IgD-negative memory B cell (primary cell): Measurements from ENCODE around the gene TNFAIP8L3. TPM values are rescaled to one million over a fixed set of nuclear protein-coding genes. Genes with fewer than 3 reads are reported as not detected.
"Not testable (repeated sequence)": the region's sequence is repeated elsewhere in the genome, so short reads cannot be mapped to it uniquely, and the experiment has no call there.

Source experiments
- H3K27ac Mint-ChIP-seq, 3 donors: one replicate each; pipeline ENCODE4 v1.8.0; 2020 to 2022; ENCODE audit warnings: mild to moderate bottlenecking in 3 of 3, mixed read lengths in 3 of 3, moderate library complexity in 1 of 3
- H3K27me3 Mint-ChIP-seq: one replicate; pipeline ENCODE4 v1.8.0; 2021; ENCODE audit warnings: mixed read lengths
- H3K36me3 Mint-ChIP-seq: one replicate; pipeline ENCODE4 v1.8.0; 2020; ENCODE audit warnings: mild to moderate bottlenecking, mixed read lengths
- H3K4me1 Mint-ChIP-seq, 3 donors: one replicate each; pipeline ENCODE4 v1.8.0; 2020 to 2022; ENCODE audit warnings: mixed read lengths in 3 of 3, mild to moderate bottlenecking in 1 of 3
- H3K4me3 Mint-ChIP-seq, 4 donors: one replicate each; pipeline ENCODE4 v1.8.0; 2020 to 2022; ENCODE audit warnings: mild to moderate bottlenecking in 4 of 4, mixed read lengths in 4 of 4, moderate library complexity in 3 of 4
- H3K9me3 Mint-ChIP-seq, 3 donors: one replicate each; pipeline ENCODE4 v1.8.0; 2020 to 2021; ENCODE audit warnings: mixed read lengths in 3 of 3, mild to moderate bottlenecking in 1 of 3
- polyA plus RNA-seq: library from polyadenylated mRNA; unstranded; fragments of 300-500 nt; fragmentation: Illumina TruSeq; gene quantifications from one replicate; pipeline ENCODE4 v1.2.3, GENCODE V29; 2021

TNFAIP8L3 gene
- polyA plus RNA-seq, 1 donor from 2014 or later: not detected

DNA sequence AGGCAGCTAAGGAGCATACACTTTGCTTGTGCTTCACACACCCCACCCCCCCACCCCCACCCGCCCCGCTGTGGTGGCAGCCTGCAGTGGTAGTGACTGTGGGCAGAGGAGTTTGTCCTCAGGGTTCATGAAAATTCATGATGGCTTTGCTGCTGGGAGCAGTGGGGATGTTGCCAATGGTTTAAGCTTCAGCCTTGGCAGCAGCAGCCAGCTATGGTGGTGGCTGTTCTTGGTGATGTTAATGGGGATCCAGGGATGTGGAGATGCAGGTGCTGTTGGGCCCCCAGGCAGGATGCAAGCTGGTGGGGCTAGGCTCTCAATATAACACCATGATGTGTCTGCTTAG, 55.8 kb downstream of the TNFAIP8L3 start:
- Mint-ChIP-seq H3K27ac (no peak overlapping the region), H3K9me3 (peaks cover 0 to 2% (median 0%) of the 10 kb centered on the region in 3 donors), H3K4me1 (no peaks in the 10 kb centered on the region), H3K36me3 (peaks cover 3% of the 10 kb centered on the region), H3K4me3 (no peak overlapping the region), H3K27me3 (peaks cover 1% of the 10 kb centered on the region)

DNA sequence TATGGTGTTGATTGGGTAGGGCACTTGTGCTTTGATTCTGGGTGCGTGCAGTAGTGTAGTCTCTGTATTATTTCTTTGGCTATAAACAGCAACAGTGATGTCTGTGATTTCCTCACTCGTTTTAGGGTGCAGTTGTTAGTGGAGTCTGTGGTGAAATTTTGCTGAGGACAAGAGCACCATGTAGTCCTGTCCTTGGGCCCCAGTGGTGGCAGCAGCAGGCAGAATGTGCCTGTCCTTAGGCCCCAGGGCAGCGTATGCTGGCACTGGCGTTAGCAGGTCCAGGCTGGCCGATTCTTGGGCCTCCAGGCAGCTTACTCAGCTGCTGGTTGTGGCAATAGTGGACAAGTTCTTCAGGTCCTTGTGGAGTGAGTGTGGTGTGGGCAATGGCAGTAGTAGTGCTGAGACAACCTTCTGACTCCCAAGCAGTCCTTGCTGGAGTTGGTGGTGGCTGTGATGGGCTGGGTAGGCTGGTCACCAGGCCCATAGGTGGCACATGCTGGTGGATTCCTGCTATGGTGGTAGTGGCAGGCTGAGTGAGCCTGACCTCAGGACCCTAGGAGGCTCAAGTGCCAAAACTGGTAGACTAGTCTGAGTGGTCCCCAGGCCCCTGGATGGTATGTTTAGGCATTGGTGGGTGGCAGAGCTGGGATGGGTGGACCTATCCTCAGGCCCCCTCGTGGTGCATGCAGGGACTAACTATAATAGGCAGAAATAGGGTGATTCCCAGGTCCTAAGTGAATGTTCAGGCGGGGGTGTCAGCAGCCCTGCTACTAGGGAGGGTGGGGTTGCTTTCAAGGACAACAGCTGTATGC, 56.3 kb downstream of the TNFAIP8L3 start:
- Mint-ChIP-seq H3K4me1 (no peaks in the 10 kb centered on the region), H3K9me3 (peaks cover 0 to 2% (median 0%) of the 10 kb centered on the region in 3 donors), H3K36me3 (peaks cover 3% of the 10 kb centered on the region), H3K4me3 (no peak overlapping the region), H3K27ac (no peak overlapping the region), H3K27me3 (peaks cover 1% of the 10 kb centered on the region)

DNA sequence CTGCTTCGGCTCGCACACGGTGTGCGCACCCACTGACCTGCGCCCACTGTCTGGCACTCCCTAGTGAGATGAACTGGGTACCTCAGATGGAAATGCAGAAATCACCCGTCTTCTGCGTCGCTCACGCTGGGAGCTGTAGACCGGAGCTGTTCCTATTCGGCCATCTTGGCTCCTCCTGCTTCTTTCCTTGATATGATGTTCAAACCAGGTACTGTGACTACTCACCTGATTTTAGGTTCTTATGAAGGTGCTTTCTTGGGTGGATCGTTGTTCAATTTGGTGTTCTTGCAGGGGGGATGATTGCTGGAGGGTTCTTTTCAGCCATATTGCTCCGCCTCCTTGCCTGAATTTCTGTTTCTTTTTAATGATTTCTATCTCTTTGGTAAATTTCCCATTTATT, 57.2 kb downstream of the TNFAIP8L3 start:
- H3K36me3 Mint-ChIP-seq, H3K27me3 Mint-ChIP-seq, H3K4me1 Mint-ChIP-seq, H3K9me3 Mint-ChIP-seq, H3K4me3 Mint-ChIP-seq, H3K27ac Mint-ChIP-seq: not testable (repeated sequence)

DNA sequence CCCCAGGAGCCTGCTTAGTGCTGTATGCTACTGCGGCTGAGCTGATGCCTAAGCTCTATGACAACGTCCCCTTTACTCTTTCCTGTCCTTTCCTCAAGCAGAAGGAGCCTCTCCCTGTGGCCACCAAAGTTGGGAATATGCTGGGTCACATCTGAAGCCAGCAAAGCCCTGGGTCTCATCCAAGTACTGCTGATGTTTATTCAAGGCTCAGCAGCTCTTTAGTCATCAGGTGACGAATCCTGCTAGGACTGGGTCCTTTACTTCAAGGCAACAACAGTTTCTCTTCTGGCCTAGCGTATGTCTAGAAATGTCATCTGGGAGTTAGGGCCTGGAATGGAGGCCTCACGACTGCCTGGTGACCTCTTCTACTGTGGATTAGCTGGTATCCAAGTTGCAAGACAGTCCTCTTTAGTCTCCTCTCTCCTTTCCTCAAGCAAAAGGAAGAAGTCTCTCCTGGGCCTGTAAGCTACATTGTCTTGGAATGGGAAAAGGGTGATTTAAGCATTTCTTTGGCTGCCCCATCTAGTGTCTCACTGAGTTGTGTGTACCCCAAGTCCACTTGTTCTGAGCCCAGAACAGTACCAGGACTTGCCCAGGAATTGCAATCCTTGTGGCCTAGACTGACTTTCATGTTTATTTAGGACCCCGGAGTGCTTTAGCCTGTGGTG, 63.9 kb downstream of the TNFAIP8L3 start:
- H3K27ac Mint-ChIP-seq: no peak overlapping the region
- peaks cover 7% of the 10 kb centered on the region for H3K36me3 Mint-ChIP-seq
- no peaks in the 10 kb centered on the region for H3K4me1 Mint-ChIP-seq
- no peak overlapping the region for H3K4me3 Mint-ChIP-seq
- H3K9me3 Mint-ChIP-seq: no peaks in the 10 kb centered on the region
- no peaks in the 10 kb centered on the region for H3K27me3 Mint-ChIP-seq

DNA sequence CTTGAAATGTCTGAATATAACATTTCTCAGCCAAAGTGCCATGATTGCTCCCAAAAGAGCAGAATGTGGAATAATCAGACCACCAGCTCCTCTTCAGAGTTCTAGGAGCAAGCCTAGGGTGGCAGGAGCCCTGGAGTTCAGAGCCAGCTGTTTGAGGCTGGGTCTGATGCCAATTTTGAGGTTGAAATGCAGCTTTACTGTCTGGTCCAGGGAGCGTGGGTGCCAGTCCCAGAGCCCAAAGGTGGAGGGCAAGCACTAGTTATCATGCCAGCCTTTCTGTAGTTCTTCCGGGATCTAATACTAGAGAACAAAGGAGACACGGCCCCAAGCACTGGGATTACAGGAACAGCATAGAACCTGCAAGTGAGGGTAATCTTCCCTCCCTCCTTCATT, 69.3 kb downstream of the TNFAIP8L3 start:
- peaks cover 15% of the 10 kb centered on the region for H3K36me3 Mint-ChIP-seq
- H3K9me3 Mint-ChIP-seq: no peaks in the 10 kb centered on the region
- H3K27ac Mint-ChIP-seq: no peak overlapping the region
- no peaks in the 10 kb centered on the region for H3K27me3 Mint-ChIP-seq
- H3K4me1 Mint-ChIP-seq: no peaks in the 10 kb centered on the region
- H3K4me3 Mint-ChIP-seq: no peak overlapping the region

DNA sequence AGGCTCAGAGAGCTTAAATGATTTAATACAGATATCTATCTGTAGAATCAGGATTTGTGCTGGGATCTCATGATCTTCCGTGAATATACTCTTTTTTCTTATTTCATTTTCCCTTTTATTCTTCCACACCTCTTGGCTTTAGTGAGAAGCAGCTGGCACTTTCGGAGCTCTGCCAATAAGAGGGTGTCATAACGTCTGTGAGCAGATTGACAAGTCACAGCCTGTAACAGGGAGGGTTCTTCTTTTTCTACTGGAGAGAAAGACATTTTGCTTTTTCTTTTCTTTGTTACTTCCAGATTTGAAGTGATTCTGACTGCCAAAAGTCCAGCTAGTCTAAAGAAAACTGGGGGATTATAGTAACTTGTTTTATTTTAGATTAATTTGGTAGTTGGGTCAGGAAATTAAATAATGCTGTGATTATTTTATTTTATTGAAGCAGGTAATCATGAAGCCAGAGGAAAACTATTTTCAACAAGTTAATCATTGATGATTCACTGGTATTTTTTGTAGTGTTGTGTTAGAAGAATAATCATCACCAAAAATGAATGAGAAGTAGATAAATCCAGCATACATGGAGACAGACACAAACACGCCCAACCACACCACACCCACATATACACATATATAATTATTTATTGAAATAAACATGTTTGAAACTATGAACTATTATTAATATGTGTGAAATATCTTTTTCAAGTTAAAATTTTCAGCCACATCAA, 69.8 kb downstream of the TNFAIP8L3 start:
- H3K9me3 Mint-ChIP-seq: peaks cover 0 to under 1% (median under 1%) of the 10 kb centered on the region in 3 donors
- H3K27me3 Mint-ChIP-seq: no peaks in the 10 kb centered on the region
- no peak overlapping the region for H3K27ac Mint-ChIP-seq
- no peak overlapping the region for H3K4me3 Mint-ChIP-seq
- no peaks in the 10 kb centered on the region for H3K4me1 Mint-ChIP-seq
- peaks cover 10% of the 10 kb centered on the region for H3K36me3 Mint-ChIP-seq

DNA sequence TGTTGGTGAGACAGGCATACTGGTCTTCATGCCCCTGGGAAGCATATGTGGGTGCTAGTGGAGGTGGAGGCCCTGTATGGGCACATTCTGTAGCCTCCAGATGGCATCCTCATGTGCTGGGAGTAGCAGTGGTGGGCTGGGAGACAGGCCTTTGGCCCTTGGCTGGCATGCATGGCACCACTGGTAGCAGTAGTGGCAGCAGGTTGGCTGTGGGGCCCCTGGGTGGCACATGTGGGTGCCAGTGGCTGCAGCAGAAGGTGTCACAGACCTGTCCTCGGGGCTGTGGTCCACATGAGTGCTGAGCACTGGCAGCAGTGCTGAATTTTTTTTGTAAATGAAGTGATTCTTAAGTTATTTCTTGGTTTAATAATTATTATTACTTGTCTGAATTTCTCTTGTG, 71.2 kb downstream of the TNFAIP8L3 start:
- Mint-ChIP-seq H3K4me3 (no peak overlapping the region), H3K36me3 (peaks cover 10% of the 10 kb centered on the region), H3K27me3 (no peaks in the 10 kb centered on the region), H3K4me1 (no peaks in the 10 kb centered on the region), H3K27ac (no peak overlapping the region), H3K9me3 (peaks cover 0 to 2% (median 1%) of the 10 kb centered on the region in 3 donors)

DNA sequence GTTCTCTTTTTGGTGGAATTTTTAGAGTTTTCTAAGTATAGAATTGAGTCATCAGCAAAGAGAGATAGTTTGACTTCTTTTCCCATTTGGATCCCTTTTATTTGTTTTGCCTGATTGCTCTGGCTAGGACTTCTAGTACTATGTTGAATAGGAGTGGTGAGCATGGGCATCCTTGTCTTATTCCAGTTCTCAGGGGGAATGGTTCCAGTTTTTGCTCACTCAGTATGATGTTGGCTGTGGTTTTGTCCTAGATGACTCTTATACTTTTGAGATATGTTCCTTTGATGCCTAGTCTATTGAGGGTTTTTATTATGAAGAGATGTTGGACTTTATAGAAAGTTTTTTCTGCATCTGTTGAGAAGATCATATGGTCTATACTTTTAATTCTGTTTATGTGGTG, 72.5 kb downstream of the TNFAIP8L3 start:
- Mint-ChIP-seq H3K4me1 (no peaks in the 10 kb centered on the region), H3K27me3 (no peaks in the 10 kb centered on the region), H3K27ac (no peak overlapping the region), H3K9me3 (peaks cover 0 to 2% (median 1%) of the 10 kb centered on the region in 3 donors), H3K36me3 (peaks cover 10% of the 10 kb centered on the region), H3K4me3 (no peak overlapping the region)

DNA sequence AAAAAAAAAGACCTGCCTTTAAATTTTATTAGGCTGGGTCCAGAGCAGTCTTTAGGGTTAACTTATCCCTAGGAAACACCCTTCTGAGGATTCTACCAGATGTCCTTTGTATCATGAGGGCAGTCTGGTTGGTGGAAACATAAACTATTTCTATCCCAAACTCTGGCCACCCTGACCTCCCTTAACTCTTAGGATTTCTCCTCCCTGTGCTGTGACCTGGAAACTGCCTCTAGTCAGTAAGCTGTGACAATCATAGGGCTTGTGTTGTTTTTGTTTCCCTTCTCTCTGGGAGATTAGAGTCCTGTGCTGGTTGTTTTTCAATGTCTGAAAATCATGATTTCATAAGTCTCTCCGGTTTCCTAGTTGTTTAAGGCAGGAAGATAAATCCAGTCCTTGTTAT, 78.1 kb downstream of the TNFAIP8L3 start:
- peaks cover 8% of the 10 kb centered on the region for H3K36me3 Mint-ChIP-seq
- H3K27ac Mint-ChIP-seq: no peak overlapping the region
- H3K27me3 Mint-ChIP-seq: no peaks in the 10 kb centered on the region
- H3K4me1 Mint-ChIP-seq: no peaks in the 10 kb centered on the region
- peaks cover 4 to 6% (median 5%) of the 10 kb centered on the region in 3 donors for H3K9me3 Mint-ChIP-seq
- no peak overlapping the region for H3K4me3 Mint-ChIP-seq

DNA sequence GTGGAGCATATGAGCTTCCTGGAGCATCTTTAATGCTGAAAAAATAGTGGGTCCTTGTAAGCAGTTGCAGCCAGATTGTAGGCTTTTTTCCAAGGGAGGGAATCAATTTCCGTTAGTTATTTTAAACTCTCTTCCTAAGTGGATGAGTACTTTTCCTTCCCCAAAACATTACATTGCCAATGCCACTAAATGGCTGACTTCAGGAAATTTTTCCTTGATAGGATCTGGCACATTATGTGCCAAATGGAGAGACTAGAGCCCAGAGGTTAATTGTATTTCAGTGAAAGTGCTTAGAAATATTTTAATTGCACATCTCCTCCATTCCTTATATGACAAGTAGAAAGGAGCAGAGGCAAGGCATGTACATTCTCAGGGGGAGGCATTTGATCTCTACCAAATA, 83.5 kb downstream of the TNFAIP8L3 start:
- Mint-ChIP-seq H3K36me3 (peaks cover 15% of the 10 kb centered on the region), H3K27ac (no peak overlapping the region), H3K4me3 (no peak overlapping the region), H3K9me3 (peaks cover 5 to 10% (median 7%) of the 10 kb centered on the region in 3 donors), H3K4me1 (no peaks in the 10 kb centered on the region), H3K27me3 (no peaks in the 10 kb centered on the region)

DNA sequence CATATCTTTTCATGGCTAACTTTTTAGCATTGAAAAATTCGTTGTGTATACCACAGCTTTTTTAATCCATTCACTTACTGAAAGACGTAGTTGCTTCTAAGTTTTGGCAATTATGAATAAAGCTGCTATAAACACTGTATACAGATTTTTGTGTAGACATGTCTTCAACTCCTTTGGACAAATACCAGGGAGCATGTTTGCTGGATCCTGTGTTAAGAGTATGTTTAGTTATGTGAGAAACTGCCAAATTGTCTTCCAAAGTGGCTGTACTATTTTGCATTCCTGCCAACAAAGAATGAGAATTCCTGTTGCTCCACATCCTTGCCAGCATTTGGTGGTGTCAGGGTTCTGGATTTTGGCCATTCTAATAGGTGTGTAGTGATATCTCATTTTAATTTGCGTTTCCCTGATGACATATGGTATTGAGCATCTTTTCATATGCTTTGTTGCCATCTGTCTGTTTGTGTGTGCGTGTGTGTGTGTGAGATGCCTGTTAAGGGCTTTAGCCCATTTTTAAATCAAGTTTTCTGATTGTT, 87.5 kb downstream of the TNFAIP8L3 start:
- H3K27me3 Mint-ChIP-seq: no peaks in the 10 kb centered on the region
- no peak overlapping the region for H3K4me3 Mint-ChIP-seq
- peaks cover 0 to 2% (median 0%) of the 10 kb centered on the region in 3 donors for H3K4me1 Mint-ChIP-seq
- H3K27ac Mint-ChIP-seq: no peak overlapping the region
- H3K36me3 Mint-ChIP-seq: peaks cover 14% of the 10 kb centered on the region
- H3K9me3 Mint-ChIP-seq: peaks cover 2 to 5% (median 4%) of the 10 kb centered on the region in 3 donors

Other genes starting within 250 kb of the TNFAIP8L3 start
- 2.5 TPM for gene AP4E1, start 186.2 kb downstream of the TNFAIP8L3 start, polyA plus RNA-seq
- gene CYP19A1, start 243.7 kb upstream of the TNFAIP8L3 start, polyA plus RNA-seq: not detected
- gene GLDN, start 246.7 kb upstream of the TNFAIP8L3 start, polyA plus RNA-seq: not detected